ENCODE data around the gene CACYBP. TPM values are rescaled to one million over a fixed set of nuclear protein-coding genes. Genes with fewer than 3 reads are reported as not detected.

Gene CACYBP
- polyA plus RNA-seq, 1 donor from 2014 or later, result 484 TPM

DNA sequence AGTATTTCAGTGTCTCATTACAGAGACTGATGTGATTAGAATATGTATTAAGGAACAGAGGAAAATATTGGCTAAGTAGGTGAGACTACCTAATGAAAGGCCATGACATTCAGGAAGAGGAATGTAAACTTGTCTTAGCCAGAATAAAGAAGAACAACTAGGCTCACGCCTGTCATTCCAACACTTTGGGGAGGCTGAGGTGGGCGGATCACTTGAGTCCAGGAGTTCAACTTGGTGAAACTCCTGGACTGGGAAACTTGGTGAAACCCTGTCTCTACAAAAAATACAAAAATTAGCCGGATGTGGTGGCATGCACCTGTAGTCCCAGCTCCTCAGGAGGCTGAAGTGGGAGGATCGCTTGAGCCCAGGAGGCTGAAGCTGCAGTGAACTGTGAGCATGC lies 14.8 kb upstream of the CACYBP start:
- Histone ChIP-seq H3K27me3 (ENCODE audit: insufficient read depth, low read depth, low read length) (no peaks in the 10 kb centered on the region), H4K20me1 (ENCODE audit: insufficient read depth) (no peaks in the 10 kb centered on the region), H3K9ac (ENCODE audit: low read length) (no peak overlapping the region), H3K9me3 (ENCODE audit: low read length) (no peaks in the 10 kb centered on the region), H3K4me3 (ENCODE audit: low read length) (no peak overlapping the region), H3K9me2 (ENCODE audit: insufficient read depth, low read length) (no peaks in the 10 kb centered on the region), H3F3A (ENCODE audit: insufficient read depth, low read length, poor library complexity, severe bottlenecking) (no peaks in the 10 kb centered on the region), H3K27ac (ENCODE audit: low read length) (no peak overlapping the region), H3K79me2 (replicated peaks; ENCODE audit: insufficient read depth, low read length) (no peaks in the 10 kb centered on the region), H2AFZ (ENCODE audit: low read depth, low read length) (no peak overlapping the region), H3K36me3 (ENCODE audit: insufficient read depth, low read length) (peaks cover 3% of the 10 kb centered on the region), H3K4me2 (ENCODE audit: low read length) (no peak overlapping the region)
- no peak for TF ChIP-seq TAF1 (IDR thresholded peaks at IDR 0.05; ENCODE audit: low read depth)
- TF ChIP-seq EZH2 (IDR thresholded peaks at IDR 0.05; ENCODE audit: borderline replicate concordance, insufficient read depth, low read length, poor library complexity, severe bottlenecking), result no peak
- TF ChIP-seq MXI1 (conservative IDR thresholded peaks at IDR 0.05; ENCODE audit: poor library complexity, severe bottlenecking), result no peak
- TF ChIP-seq, protein P1, sequence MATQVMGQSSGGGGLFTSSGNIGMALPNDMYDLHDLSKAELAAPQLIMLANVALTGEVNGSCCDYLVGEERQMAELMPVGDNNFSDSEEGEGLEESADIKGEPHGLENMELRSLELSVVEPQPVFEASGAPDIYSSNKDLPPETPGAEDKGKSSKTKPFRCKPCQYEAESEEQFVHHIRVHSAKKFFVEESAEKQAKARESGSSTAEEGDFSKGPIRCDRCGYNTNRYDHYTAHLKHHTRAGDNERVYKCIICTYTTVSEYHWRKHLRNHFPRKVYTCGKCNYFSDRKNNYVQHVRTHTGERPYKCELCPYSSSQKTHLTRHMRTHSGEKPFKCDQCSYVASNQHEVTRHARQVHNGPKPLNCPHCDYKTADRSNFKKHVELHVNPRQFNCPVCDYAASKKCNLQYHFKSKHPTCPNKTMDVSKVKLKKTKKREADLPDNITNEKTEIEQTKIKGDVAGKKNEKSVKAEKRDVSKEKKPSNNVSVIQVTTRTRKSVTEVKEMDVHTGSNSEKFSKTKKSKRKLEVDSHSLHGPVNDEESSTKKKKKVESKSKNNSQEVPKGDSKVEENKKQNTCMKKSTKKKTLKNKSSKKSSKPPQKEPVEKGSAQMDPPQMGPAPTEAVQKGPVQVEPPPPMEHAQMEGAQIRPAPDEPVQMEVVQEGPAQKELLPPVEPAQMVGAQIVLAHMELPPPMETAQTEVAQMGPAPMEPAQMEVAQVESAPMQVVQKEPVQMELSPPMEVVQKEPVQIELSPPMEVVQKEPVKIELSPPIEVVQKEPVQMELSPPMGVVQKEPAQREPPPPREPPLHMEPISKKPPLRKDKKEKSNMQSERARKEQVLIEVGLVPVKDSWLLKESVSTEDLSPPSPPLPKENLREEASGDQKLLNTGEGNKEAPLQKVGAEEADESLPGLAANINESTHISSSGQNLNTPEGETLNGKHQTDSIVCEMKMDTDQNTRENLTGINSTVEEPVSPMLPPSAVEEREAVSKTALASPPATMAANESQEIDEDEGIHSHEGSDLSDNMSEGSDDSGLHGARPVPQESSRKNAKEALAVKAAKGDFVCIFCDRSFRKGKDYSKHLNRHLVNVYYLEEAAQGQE (IDR thresholded peaks at IDR 0.05; ENCODE audit: borderline replicate concordance), result no peak
- no peak for TF ChIP-seq POLR2AphosphoS5 (IDR thresholded peaks at IDR 0.05)
- no peak for TF ChIP-seq EP300 (conservative IDR thresholded peaks at IDR 0.05; ENCODE audit: poor library complexity, severe bottlenecking)
- no peak for TF ChIP-seq SMC3 (conservative IDR thresholded peaks at IDR 0.05; ENCODE audit: poor library complexity)
- TF ChIP-seq, protein P2, sequence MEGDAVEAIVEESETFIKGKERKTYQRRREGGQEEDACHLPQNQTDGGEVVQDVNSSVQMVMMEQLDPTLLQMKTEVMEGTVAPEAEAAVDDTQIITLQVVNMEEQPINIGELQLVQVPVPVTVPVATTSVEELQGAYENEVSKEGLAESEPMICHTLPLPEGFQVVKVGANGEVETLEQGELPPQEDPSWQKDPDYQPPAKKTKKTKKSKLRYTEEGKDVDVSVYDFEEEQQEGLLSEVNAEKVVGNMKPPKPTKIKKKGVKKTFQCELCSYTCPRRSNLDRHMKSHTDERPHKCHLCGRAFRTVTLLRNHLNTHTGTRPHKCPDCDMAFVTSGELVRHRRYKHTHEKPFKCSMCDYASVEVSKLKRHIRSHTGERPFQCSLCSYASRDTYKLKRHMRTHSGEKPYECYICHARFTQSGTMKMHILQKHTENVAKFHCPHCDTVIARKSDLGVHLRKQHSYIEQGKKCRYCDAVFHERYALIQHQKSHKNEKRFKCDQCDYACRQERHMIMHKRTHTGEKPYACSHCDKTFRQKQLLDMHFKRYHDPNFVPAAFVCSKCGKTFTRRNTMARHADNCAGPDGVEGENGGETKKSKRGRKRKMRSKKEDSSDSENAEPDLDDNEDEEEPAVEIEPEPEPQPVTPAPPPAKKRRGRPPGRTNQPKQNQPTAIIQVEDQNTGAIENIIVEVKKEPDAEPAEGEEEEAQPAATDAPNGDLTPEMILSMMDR (IDR thresholded peaks at IDR 0.05; ENCODE audit: poor library complexity, severe bottlenecking), result no peak

DNA sequence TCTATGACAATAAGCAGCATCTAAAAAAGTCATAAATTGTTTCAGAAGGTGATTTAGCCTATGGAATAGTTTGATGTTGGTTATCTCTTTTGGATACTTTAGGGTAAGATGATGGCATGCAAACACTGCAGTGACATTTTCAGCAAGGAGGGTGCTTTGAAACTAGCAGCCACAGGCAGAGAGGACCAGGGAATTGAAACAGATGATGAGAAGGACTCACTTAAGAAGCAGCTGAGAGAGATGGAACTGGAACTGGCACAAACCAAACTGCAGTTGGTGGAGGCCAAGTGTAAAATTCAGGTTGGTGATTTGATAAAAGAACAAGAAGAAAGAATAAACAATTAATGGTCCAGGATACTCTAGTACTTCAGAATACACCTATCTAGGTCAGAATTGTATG lies 11.2 kb upstream of the CACYBP start:
- no peak overlapping the region for H3K9ac ChIP-seq (ENCODE audit: low read length)
- no peaks in the 10 kb centered on the region for H3K36me3 ChIP-seq (ENCODE audit: insufficient read depth, low read length)
- H3F3A ChIP-seq (ENCODE audit: insufficient read depth, low read length, poor library complexity, severe bottlenecking), result no peaks in the 10 kb centered on the region
- H3K27me3 ChIP-seq (ENCODE audit: insufficient read depth, low read depth, low read length), result no peaks in the 10 kb centered on the region
- no peaks in the 10 kb centered on the region for H3K79me2 ChIP-seq (replicated peaks; ENCODE audit: insufficient read depth, low read length)
- H3K27ac ChIP-seq (ENCODE audit: low read length), result no peak overlapping the region
- no peaks in the 10 kb centered on the region for H3K9me2 ChIP-seq (ENCODE audit: insufficient read depth, low read length)
- no peaks in the 10 kb centered on the region for H3K9me3 ChIP-seq (ENCODE audit: low read length)
- TF ChIP-seq, protein P2 (IDR thresholded peaks at IDR 0.05; ENCODE audit: poor library complexity, severe bottlenecking), result no peak
- TF ChIP-seq EP300 (conservative IDR thresholded peaks at IDR 0.05; ENCODE audit: poor library complexity, severe bottlenecking) (no peak), POLR2AphosphoS5 (IDR thresholded peaks at IDR 0.05) (no peak), RAD21 (conservative IDR thresholded peaks at IDR 0.05) (no peak), TAF1 (IDR thresholded peaks at IDR 0.05; ENCODE audit: low read depth) (no peak), EZH2 (IDR thresholded peaks at IDR 0.05; ENCODE audit: borderline replicate concordance, insufficient read depth, low read length, poor library complexity, severe bottlenecking) (no peak), SMC3 (conservative IDR thresholded peaks at IDR 0.05; ENCODE audit: poor library complexity) (no peak), MXI1 (conservative IDR thresholded peaks at IDR 0.05; ENCODE audit: poor library complexity, severe bottlenecking) (no peak)
- TF ChIP-seq, protein P1 (IDR thresholded peaks at IDR 0.05; ENCODE audit: borderline replicate concordance), result no peak
- H3K4me3 ChIP-seq (ENCODE audit: low read length), result no peak overlapping the region
- H3K4me2 ChIP-seq (ENCODE audit: low read length), result no peak overlapping the region
- no peaks in the 10 kb centered on the region for H4K20me1 ChIP-seq (ENCODE audit: insufficient read depth)
- no peak overlapping the region for H2AFZ ChIP-seq (ENCODE audit: low read depth, low read length)

Measured in neural cell (in vitro differentiated cells).